GM12875 (cell line): ENCODE measurements around the gene NELL2.
"Not testable (repeated sequence)": the region's sequence is repeated elsewhere in the genome, so short reads cannot be mapped to it uniquely, and the experiment has no call there.

Experiments used
- H3K4me3 ChIP-seq: one replicate; pipeline ENCODE4 v1.5.1; 2011; ENCODE audit warnings: low read depth, low read length, control low read depth
- TF ChIP-seq, protein P1 (sequence below): IDR thresholded peaks from 2 replicates; pipeline ENCODE4 v1.5.1; 2011; ENCODE audit warnings: low read depth, mild to moderate bottlenecking, control low read depth, inconsistent platforms, low read length, moderate library complexity, borderline replicate concordance; ENCODE audit not compliant: insufficient read depth

Gene NELL2

GRCh38 chr12:44703182-44703910, 172.8 kb downstream of the NELL2 start:
- TF ChIP-seq, protein P1, sequence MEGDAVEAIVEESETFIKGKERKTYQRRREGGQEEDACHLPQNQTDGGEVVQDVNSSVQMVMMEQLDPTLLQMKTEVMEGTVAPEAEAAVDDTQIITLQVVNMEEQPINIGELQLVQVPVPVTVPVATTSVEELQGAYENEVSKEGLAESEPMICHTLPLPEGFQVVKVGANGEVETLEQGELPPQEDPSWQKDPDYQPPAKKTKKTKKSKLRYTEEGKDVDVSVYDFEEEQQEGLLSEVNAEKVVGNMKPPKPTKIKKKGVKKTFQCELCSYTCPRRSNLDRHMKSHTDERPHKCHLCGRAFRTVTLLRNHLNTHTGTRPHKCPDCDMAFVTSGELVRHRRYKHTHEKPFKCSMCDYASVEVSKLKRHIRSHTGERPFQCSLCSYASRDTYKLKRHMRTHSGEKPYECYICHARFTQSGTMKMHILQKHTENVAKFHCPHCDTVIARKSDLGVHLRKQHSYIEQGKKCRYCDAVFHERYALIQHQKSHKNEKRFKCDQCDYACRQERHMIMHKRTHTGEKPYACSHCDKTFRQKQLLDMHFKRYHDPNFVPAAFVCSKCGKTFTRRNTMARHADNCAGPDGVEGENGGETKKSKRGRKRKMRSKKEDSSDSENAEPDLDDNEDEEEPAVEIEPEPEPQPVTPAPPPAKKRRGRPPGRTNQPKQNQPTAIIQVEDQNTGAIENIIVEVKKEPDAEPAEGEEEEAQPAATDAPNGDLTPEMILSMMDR: no peak
- no peak overlapping the region for H3K4me3 ChIP-seq

DNA sequence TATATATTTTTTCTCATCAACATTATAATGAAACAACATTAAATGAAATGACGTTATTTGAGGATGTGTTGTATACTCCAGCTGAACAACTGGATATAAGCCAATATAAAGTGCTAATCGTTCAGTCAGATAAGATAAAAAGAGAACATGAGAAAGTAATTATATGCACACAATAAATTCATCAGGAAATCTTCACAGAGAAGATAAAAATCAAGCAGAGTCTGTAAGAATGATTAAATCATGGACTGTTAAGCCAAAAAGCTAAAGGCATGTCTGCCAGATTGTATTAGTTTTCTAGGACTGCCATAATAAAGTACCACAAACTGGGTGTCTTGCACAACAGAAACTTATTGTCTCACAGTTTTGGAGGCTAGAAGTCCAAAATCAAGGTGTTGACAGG, 178.6 kb downstream of the NELL2 start:
- TF ChIP-seq, protein P1: no peak
- H3K4me3 ChIP-seq: no peak overlapping the region

DNA sequence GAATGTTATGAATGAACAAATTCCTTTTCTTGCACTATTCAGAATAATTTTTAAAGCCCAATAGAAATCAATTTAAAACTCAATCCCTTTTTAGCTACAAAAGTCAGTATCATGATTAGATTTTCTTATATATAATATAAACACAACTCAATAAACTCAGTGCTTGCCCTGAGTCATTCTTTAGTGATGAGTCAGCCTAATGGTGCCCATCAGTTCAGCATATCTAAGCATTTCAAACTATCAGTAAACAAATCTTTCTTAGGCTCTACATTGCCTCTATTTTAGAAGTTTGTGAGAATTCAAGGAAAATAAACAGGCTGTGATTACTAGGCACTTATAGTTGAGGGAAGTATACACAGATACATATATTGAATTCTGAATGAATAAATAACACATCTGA, 179.6 kb downstream of the NELL2 start:
- H3K4me3 ChIP-seq: no peak overlapping the region
- TF ChIP-seq, protein P1: no peak

GRCh38 chr12:44694017-44694416, 182.1 kb downstream of the NELL2 start:
- TF ChIP-seq, protein P1: no peak
- no peak overlapping the region for H3K4me3 ChIP-seq

GRCh38 chr12:44689587-44689986, 186.5 kb downstream of the NELL2 start:
- no peak overlapping the region for H3K4me3 ChIP-seq
- TF ChIP-seq, protein P1: no peak

DNA sequence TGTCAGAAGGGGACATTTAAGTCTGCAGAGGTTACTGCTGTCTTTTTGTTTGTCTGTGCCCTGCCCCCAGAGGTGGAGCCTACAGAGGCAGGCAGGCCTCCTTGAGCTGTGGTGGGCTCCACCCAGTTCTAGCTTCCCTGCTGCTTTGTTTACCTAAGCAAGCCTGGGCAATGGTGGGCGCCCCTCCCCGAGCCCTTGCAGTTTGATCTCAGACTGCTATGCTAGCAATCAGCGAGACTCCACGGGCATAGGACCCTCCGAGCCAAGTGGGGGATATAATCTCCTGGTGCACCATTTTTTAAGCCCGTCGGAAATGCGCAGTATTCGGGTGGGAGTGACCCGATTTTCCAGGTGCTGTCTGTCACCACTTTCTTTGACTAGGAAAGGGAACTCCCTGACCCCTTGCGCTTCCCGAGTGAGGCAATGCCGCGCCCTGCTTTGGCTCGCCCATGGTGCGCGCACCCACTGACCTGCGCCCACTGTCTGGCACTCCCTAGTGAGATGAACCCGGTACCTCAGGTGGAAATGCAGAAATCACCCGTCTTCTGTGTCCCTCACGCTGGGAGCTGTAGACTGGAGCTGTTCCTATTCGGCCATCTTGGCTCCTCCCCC, 189.2 kb downstream of the NELL2 start:
- not testable (repeated sequence) for H3K4me3 ChIP-seq

- TF ChIP-seq, protein P1: no peak
- H3K4me3 ChIP-seq: no peak overlapping the region
These were observed 198.4 kb downstream of the NELL2 start for GRCh38 chr12:44677724-44678123.

DNA sequence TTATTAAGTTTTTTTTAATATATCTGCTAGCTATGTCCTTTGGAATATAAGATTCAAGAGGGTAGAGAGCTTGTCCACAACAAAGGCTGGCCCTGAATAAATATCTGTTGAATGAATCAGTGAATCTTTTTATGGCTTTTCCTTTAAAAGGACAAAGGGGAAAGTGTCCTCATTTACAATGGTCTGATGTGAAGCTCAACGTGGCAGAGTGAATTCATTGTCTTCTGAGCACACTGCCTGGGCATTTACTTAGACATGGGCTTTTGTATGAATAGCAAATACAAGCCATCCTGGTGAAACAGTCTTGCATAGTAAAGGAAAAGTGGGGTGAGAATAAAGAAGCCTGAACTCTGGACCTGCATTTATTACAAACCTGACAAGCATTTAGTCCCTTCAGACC, 201.2 kb downstream of the NELL2 start:
- H3K4me3 ChIP-seq: no peak overlapping the region
- TF ChIP-seq, protein P1: no peak
